Vagina (tissue), 2 donors: ENCODE data around the gene C10orf71.

ENCODE experiments used
- CTCF ChIP-seq, 3 experiments: fragments of 450-650 bp in 2 of 3; fragments of 200-600 bp in 1 of 3; sonication (generic) in 1 of 3; IDR thresholded peaks; one replicate each; pipeline ENCODE4 v1.5.1; 2017 to 2019; ENCODE audit warnings: antibody characterized with exemption in 3 of 3, mild to moderate bottlenecking in 2 of 3, moderate library complexity in 2 of 3
- POLR2AphosphoS5 ChIP-seq, 2 donors: sonication (generic); formaldehyde crosslinking; IDR thresholded peaks; one replicate each; pipeline ENCODE4 v1.9.0; 2017; ENCODE audit warnings: antibody characterized with exemption in 2 of 2, mild to moderate bottlenecking in 2 of 2, low read depth in 1 of 2; ENCODE audit not compliant: insufficient read depth in 1 of 2

GRCh38 chr10:49323171-49323895 is 24.4 kb downstream of the C10orf71 start:
- TF ChIP-seq CTCF (IDR thresholded peaks at IDR 0.05) (no peak), POLR2AphosphoS5 (IDR thresholded peaks at IDR 0.05; ENCODE audit: insufficient read depth in 1 of 2, low read depth in 1 of 2) (no peak)
